ENCODE measurements around the gene DNAJC4. TPM values are rescaled to one million over a fixed set of nuclear protein-coding genes. Genes with fewer than 3 reads are reported as not detected.
A peak's percentile ranks its signal among the peaks of the same experiment; 100 is the strongest.

Gene DNAJC4
- total RNA-seq, 2 experiments from 2014 or later: 14.1 to 42.4 TPM

- peak overlapping the region; percentile 77 for H3K27ac ChIP-seq (ENCODE audit: low read depth, low read length, poor library complexity, severe bottlenecking)
- peaks cover 40% of the 10 kb centered on the region for H3K36me3 ChIP-seq (ENCODE audit: insufficient read depth, low read length)
- peak overlapping the region; percentile 83 for H3K4me3 ChIP-seq (ENCODE audit: low read depth, low read length, poor library complexity, severe bottlenecking)
- ChIA-PET CTCF (ENCODE audit: unreplicated experiment) (no interaction called here), POLR2A (interaction anchor here (0.6 to 4.4 kb wide), 5 partner anchors 10 to 59 kb away, joined by 3 to 29 read pairs (median 5); partner anchors contain the start of gene FERMT3)
- peaks cover 30% of the 10 kb centered on the region for H3K4me1 ChIP-seq (ENCODE audit: insufficient read depth, low read length, poor library complexity, severe bottlenecking)
- intact Hi-C loops (cut with micrococcal nuclease; ENCODE audit: unreplicated experiment): no loop called here
- no peak overlapping the region for H2AFZ ChIP-seq (ENCODE audit: low read length)
- no TSS peak for BruUV-seq (replicated peaks)
- H3K79me2 ChIP-seq (ENCODE audit: insufficient read depth, low read depth, low read length): peaks cover 8% of the 10 kb centered on the region; the same call in 1 of the 2 replicates
- no peaks in the 10 kb centered on the region for H3K9me3 ChIP-seq (ENCODE audit: low read length)
- peak overlapping the region; percentile 99 for H3K4me2 ChIP-seq (ENCODE audit: low read length)
- DNase-seq (ENCODE audit: low spot score): no peak
- no peaks in the 10 kb centered on the region for H3K9me2 ChIP-seq (ENCODE audit: insufficient read depth, low read length)
- no peaks in the 10 kb centered on the region for H4K20me1 ChIP-seq (ENCODE audit: insufficient read depth, low read length)
- TF ChIP-seq EZH2phosphoT487 (IDR thresholded peaks at IDR 0.05; ENCODE audit: borderline replicate concordance, low read depth, low read length) (no peak), CTCF (conservative IDR thresholded peaks at IDR 0.05; ENCODE audit: low read length) (no peak)
Observed at GRCh38 chr11:64224891-64225607, 5.3 kb upstream of the DNAJC4 start.

GRCh38 chr11:64225608-64226506 is 4.5 kb upstream of the DNAJC4 start, which contains the start of the genes NUDT22 and TRPT1:
Gene NUDT22, plus strand, starts transcription at chr11:64226274. Its CDS starts 379 bp downstream, at chr11:64226653.
Gene TRPT1, minus strand, starts transcription at chr11:64226186. Its CDS starts 326 bp downstream, at chr11:64225860.
- peaks cover 33% of the 10 kb centered on the region for H3K4me1 ChIP-seq (ENCODE audit: insufficient read depth, low read length, poor library complexity, severe bottlenecking)
- CTCF ChIA-PET (ENCODE audit: unreplicated experiment): interaction anchor here (0.6 to 1.3 kb wide), 2 partner anchors 19 to 577 kb away, joined by 3 to 4 read pairs; partner anchors contain the start of gene FERMT3
- BruUV-seq (replicated peaks): no TSS peak

More at GRCh38 chr11:64225608-64226506, 4.5 kb upstream of the DNAJC4 start, which contains the start of the genes NUDT22 and TRPT1:
- Histone ChIP-seq H3K9me2 (ENCODE audit: insufficient read depth, low read length) (no peaks in the 10 kb centered on the region), H3K79me2 (ENCODE audit: insufficient read depth, low read depth, low read length) (peaks cover 8% of the 10 kb centered on the region; the same call in 1 of the 2 replicates), H3K36me3 (ENCODE audit: insufficient read depth, low read length) (peaks cover 32% of the 10 kb centered on the region), H3K9me3 (ENCODE audit: low read length) (no peaks in the 10 kb centered on the region), H2AFZ (ENCODE audit: low read length) (peak within 1 kb of the TSS; percentile 46; the same call in 1 of the 2 replicates), H3K27ac (ENCODE audit: low read depth, low read length, poor library complexity, severe bottlenecking) (peak within 1 kb of the TSS; percentile 77), H4K20me1 (ENCODE audit: insufficient read depth, low read length) (no peaks in the 10 kb centered on the region), H3K4me2 (ENCODE audit: low read length) (peak within 1 kb of the TSS; percentile 99), H3K4me3 (ENCODE audit: low read depth, low read length, poor library complexity, severe bottlenecking) (peak within 1 kb of the TSS; percentile 83)
- intact Hi-C loops (cut with micrococcal nuclease; ENCODE audit: unreplicated experiment): loop anchor here (1.0 kb wide), 2 partner anchors 19 to 43 kb away; no protein-coding TSS in a partner anchor
- peak; percentile 95 for DNase-seq (ENCODE audit: low spot score)
- TF ChIP-seq EZH2phosphoT487 (IDR thresholded peaks at IDR 0.05; ENCODE audit: borderline replicate concordance, low read depth, low read length): no peak
- peak; percentile 66 for TF ChIP-seq CTCF (conservative IDR thresholded peaks at IDR 0.05; ENCODE audit: low read length)
- POLR2A ChIA-PET: interaction anchor here (0.6 to 4.4 kb wide), 10 partner anchors 9 to 397 kb away, joined by 3 to 29 read pairs (median 4); partner anchors contain the start of genes FERMT3, FKBP2, PPP1R14B and PRDX5
